Endothelial cell (in vitro differentiated cells): ENCODE results near the gene TMIE. TPM values are rescaled to one million over a fixed set of nuclear protein-coding genes. Genes with fewer than 3 reads are reported as not detected.

Experiments used
- DNase-seq: peaks from one replicate; pipeline ENCODE4 v3.0.0; 2021; ENCODE audit warnings: low spot score
- H3K27ac Mint-ChIP-seq: one replicate; pipeline ENCODE4 v1.8.0; 2021; ENCODE audit warnings: mixed read lengths, inconsistent platforms; ENCODE audit not compliant: unreplicated experiment
- H3K27me3 Mint-ChIP-seq: one replicate; pipeline ENCODE4 v1.8.0; 2021; ENCODE audit warnings: mild to moderate bottlenecking, moderate library complexity, mixed read lengths, inconsistent platforms; ENCODE audit not compliant: unreplicated experiment
- H3K36me3 Mint-ChIP-seq: one replicate; pipeline ENCODE4 v1.8.0; 2021; ENCODE audit warnings: mild to moderate bottlenecking, low read depth, mixed read lengths, inconsistent platforms; ENCODE audit not compliant: unreplicated experiment
- H3K4me1 Mint-ChIP-seq: one replicate; pipeline ENCODE4 v1.8.0; 2021; ENCODE audit warnings: mild to moderate bottlenecking, mixed read lengths, inconsistent platforms; ENCODE audit not compliant: unreplicated experiment
- H3K4me3 Mint-ChIP-seq: one replicate; pipeline ENCODE4 v1.8.0; 2021; ENCODE audit warnings: mild to moderate bottlenecking, mixed read lengths, inconsistent platforms; ENCODE audit not compliant: unreplicated experiment
- H3K9me3 Mint-ChIP-seq: one replicate; pipeline ENCODE4 v1.8.0; 2021; ENCODE audit warnings: mixed read lengths, inconsistent platforms; ENCODE audit not compliant: unreplicated experiment
- CTCF ChIP-seq: fragments of 200-600 bp; sonication (generic); IDR thresholded peaks from one replicate; pipeline ENCODE4 v1.5.0; 2021; ENCODE audit warnings: antibody characterized with exemption; ENCODE audit not compliant: unreplicated experiment
- total RNA-seq: library from RNA; stranded (reverse); fragmentation: NEBNext Ultra II Directional; extraction: Animal tissue kit (Norgen Biotek cat#: 25700); gene quantifications from one replicate; pipeline ENCODE4 v1.2.1, GENCODE V29; 2021; ENCODE audit not compliant: unreplicated experiment

TMIE gene
- total RNA-seq, 1 donor from 2014 or later = 0.23 TPM

- Mint-ChIP-seq H3K27ac (no peak overlapping the region), H3K36me3 (no peaks in the 10 kb centered on the region), H3K9me3 (no peaks in the 10 kb centered on the region), H3K4me3 (no peak overlapping the region), H3K27me3 (no peaks in the 10 kb centered on the region), H3K4me1 (peaks cover 5% of the 10 kb centered on the region)
- TF ChIP-seq CTCF = no peak
- DNase-seq = no peak
Observed at GRCh38 chr3:46725621-46726314, 24.6 kb downstream of the TMIE start.

GRCh38 chr3:46729038-46729437, 27.8 kb downstream of the TMIE start:
- H3K27me3 Mint-ChIP-seq = no peaks in the 10 kb centered on the region
- no peak overlapping the region for H3K4me3 Mint-ChIP-seq
- no peak for DNase-seq
- H3K27ac Mint-ChIP-seq = no peak overlapping the region
- no peaks in the 10 kb centered on the region for H3K9me3 Mint-ChIP-seq
- TF ChIP-seq CTCF = no peak
- H3K36me3 Mint-ChIP-seq = no peaks in the 10 kb centered on the region
- peaks cover 5% of the 10 kb centered on the region for H3K4me1 Mint-ChIP-seq

GRCh38 chr3:46730819-46731218, 29.6 kb downstream of the TMIE start:
- no peak overlapping the region for H3K4me3 Mint-ChIP-seq
- no peaks in the 10 kb centered on the region for H3K9me3 Mint-ChIP-seq
- no peaks in the 10 kb centered on the region for H3K36me3 Mint-ChIP-seq
- H3K4me1 Mint-ChIP-seq = peaks cover 5% of the 10 kb centered on the region
- H3K27ac Mint-ChIP-seq = no peak overlapping the region
- no peak for TF ChIP-seq CTCF
- no peak for DNase-seq
- no peaks in the 10 kb centered on the region for H3K27me3 Mint-ChIP-seq

GRCh38 chr3:46731795-46732194, 30.6 kb downstream of the TMIE start:
- DNase-seq = no peak
- Mint-ChIP-seq H3K4me3 (no peak overlapping the region), H3K9me3 (no peaks in the 10 kb centered on the region), H3K27ac (peak overlapping the region; percentile 38), H3K27me3 (no peaks in the 10 kb centered on the region), H3K36me3 (no peaks in the 10 kb centered on the region), H3K4me1 (no peaks in the 10 kb centered on the region)
- no peak for TF ChIP-seq CTCF

GRCh38 chr3:46733026-46733800, 32.0 kb downstream of the TMIE start:
- DNase-seq = no peak
- no peaks in the 10 kb centered on the region for H3K27me3 Mint-ChIP-seq
- H3K4me3 Mint-ChIP-seq = no peak overlapping the region
- H3K4me1 Mint-ChIP-seq = no peaks in the 10 kb centered on the region
- no peaks in the 10 kb centered on the region for H3K9me3 Mint-ChIP-seq
- H3K36me3 Mint-ChIP-seq = no peaks in the 10 kb centered on the region
- H3K27ac Mint-ChIP-seq = no peak overlapping the region
- TF ChIP-seq CTCF = no peak
